GM21619 (cell line): ENCODE data around the gene SYNDIG1.

ENCODE experiments used
- ATAC-seq: cut with Tn5 transposase; IDR thresholded peaks from one replicate; pipeline ENCODE4 v1.9.1; 2021; ENCODE audit not compliant: unreplicated experiment

SYNDIG1 gene

DNA sequence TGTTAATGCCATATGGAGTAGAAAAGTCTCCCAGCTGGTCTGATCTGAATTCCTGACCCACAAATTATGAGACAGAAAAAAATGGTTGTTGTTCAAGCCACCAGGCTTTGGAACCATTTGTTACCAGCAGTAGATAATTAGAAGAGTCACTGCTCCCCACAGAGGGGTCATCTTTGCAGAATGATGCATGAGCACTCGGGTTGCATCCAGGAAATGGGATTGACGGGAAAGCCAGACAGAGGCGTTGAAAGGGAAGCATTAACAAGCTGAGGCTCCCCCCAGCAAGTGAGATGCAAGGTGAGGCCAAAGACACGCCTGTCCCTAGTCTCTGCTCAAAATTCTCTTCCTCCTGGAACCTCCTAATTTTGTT, 182.5 kb downstream of the SYNDIG1 start:
- no peak for ATAC-seq

- no peak for ATAC-seq
Measured at GRCh38 chr20:24653306-24653705, 183.9 kb downstream of the SYNDIG1 start.

DNA sequence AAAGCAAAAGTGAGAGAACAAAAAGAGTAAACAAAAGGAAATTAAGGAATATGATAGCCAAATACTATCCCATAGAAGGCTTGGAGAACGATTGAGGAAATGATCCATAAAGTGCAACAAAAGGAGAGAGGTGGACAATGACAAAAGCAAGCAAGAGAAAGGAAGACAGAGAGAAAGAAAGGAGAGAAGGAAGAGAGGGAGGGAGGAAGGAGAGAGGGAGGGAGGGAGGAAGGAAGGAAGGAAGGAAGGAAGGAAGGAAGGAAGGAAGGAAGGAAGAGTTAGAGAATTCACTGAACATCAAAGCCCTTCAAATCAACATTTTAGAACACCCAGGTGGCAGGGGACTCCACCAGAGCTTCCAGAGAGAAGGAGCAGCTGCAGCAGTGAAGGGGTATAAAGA, 185.0 kb downstream of the SYNDIG1 start:
- no peak for ATAC-seq

- ATAC-seq, result no peak
Measured at GRCh38 chr20:24656391-24656790, 187.0 kb downstream of the SYNDIG1 start.

DNA sequence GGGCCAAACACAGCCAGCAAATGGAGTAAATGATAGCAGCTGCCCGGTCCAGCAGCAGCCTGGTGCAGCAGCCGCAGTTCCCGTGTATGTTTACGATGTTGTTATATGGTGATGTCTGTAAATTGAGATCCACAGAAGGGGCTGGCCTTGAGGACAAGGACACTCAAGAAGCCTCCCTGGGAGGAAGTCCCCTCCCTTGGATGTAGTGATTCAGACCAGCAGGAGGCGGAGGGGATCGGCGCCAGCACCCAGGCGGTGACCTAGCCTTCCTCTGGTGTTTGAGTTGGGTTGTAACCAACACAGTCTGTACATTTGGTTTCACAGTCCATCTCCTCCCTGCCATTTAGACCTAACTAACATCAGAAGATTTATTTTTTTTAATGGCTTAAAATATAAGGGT, 187.8 kb downstream of the SYNDIG1 start:
- ATAC-seq, result no peak

DNA sequence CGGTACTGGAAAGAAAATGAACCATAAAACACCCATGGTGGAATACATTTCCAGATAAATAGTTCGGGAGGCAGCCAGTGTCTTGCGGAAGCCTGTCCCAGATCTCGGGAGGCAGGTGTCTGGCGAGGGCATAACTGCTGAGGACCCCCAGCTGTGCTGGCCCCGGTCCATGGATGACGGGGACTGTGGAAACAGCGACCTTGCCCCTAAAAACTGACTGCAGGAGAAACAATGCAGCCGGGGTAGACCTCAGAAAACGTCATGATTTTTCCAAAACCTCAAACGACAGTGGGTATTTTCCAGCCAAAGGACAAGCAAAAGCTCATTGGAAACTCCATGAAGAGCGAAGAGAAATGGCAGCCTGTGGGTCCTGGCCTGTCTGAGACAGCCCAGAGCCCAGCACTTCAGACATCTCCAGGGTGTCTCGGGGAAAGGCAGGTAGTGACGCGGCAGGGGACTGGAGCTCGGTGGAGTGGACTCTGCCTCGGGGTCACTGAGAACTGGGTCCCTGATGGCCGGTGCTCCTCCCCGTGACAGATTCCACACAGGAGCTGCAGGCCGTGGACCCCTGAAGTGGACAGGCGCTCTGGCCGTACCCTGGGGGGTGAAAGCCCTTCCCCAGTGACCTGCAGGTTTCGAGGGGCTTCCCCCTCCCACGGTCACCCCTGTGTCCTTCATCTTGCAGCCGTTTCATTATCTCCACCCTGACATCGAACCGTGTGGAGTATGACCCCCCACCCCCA, 188.6 kb downstream of the SYNDIG1 start:
- no peak for ATAC-seq

- no peak for ATAC-seq
Measured at GRCh38 chr20:24658920-24659660, 189.7 kb downstream of the SYNDIG1 start.

GRCh38 chr20:24659835-24660234, 190.4 kb downstream of the SYNDIG1 start:
- no peak for ATAC-seq

DNA sequence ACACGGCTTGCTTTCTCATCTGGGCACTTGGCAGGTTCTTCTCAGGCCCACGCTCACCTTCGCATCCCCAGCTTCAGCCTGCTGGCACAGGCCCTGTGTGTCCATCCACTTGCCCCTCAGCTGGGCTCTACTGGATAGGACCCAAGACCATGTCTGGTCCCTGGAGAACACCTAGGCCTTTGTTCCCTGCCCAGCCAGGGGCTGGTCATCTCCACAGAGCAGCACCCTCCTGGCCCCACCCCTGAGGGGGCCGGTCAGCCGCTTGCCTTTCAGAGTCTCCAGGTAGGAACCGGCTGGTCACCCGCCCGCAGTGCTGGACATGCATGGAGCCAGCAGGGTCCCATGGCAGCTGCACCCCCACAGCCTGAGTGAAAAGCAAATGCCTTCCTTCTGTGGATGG, 191.2 kb downstream of the SYNDIG1 start:
- ATAC-seq, result no peak

DNA sequence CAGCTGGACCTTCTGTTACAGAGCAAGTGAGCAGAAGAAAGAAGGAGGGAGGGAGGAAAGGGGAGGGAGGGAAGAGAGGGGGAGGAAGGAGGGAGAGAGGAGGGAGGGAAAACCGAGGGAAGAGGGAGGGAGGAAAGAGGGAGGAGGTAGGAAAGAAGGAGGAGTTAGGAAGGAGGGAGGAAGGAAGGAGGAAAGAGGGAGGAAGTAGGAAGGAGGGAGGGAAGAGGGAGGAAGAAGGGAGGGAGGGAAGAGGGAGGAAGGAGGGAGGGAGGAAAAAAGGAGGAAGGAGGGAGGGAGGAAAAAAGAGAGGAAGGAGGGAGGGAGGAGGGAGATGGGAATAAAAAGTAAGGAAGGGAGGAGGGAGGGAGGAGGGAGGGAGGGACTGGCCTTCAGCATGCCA, 191.8 kb downstream of the SYNDIG1 start:
- no peak for ATAC-seq

GRCh38 chr20:24662322-24662721, 192.9 kb downstream of the SYNDIG1 start:
- no peak for ATAC-seq

DNA sequence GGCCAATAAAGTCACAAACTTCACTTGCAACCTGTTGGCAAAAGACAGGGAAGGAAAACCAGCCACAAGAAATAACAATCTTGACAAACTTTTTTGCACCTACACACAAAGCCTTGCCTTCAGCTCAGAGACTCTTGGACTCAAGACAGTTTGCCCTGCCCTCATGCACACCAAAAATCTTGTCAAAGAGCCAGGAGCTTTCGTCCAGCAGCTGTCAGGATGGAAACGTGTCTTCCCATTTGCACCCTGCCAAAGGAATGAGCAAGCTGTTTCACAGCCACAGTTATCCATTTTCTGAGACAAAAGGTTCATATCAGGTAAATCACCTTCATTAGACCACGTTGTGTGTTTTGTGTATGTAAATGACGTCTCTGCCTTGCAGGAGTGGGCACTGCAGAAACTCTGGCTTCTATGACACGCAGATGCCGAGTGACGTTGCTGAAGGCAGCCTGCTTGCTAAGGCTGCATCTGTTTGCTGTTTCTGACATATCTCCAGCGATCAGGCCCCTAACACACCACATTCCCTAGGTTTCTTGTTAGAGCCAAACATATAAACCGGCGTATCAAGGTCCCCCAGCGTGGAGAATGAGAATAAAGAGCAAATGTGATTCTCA, 193.4 kb downstream of the SYNDIG1 start:
- ATAC-seq, result no peak

DNA sequence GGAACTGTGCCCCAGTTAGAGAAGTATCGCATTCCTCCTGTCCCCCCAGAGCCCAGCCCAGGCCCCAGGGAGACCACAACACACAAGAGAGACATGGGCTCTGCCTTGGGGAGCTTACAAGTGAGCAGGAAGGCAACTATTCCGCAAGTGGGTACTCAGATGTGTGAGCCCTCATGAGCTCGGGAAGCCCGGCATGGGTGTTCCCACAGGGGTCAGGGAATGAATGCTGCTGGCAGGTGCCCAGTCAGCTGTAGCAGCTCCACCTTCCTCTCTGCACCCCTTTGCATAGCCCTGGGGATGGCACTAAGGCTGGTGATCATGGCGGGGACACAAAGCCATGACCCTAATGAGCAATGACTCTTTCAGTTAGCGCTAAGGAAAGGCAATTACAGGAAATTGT, 194.1 kb downstream of the SYNDIG1 start:
- no peak for ATAC-seq

- no peak for ATAC-seq
Measured at GRCh38 chr20:24664266-24664986, 195.0 kb downstream of the SYNDIG1 start.

GRCh38 chr20:24665196-24665595, 195.8 kb downstream of the SYNDIG1 start:
- ATAC-seq, result no peak

DNA sequence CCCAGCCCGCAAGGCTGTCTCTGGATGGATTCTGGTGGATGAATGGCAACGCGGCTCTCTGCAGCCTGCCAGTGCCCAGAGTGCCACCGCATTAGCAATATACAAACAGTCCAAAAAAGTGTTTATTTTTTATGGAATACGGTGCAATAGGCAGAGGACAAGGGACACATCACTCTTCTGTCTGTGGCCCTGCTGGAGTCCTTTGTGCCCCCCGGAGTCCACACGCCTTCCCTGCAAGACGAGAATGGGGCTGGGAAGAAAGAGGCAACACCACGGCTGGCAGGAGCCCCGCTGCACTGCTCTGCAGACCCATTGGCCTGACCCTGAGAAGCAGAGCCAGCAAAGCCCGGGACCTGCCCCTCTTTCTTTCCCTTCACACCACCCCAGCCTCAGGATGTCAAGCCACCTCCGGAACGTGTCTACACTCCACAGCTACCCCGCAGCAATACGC, 196.3 kb downstream of the SYNDIG1 start:
- ATAC-seq, result no peak

DNA sequence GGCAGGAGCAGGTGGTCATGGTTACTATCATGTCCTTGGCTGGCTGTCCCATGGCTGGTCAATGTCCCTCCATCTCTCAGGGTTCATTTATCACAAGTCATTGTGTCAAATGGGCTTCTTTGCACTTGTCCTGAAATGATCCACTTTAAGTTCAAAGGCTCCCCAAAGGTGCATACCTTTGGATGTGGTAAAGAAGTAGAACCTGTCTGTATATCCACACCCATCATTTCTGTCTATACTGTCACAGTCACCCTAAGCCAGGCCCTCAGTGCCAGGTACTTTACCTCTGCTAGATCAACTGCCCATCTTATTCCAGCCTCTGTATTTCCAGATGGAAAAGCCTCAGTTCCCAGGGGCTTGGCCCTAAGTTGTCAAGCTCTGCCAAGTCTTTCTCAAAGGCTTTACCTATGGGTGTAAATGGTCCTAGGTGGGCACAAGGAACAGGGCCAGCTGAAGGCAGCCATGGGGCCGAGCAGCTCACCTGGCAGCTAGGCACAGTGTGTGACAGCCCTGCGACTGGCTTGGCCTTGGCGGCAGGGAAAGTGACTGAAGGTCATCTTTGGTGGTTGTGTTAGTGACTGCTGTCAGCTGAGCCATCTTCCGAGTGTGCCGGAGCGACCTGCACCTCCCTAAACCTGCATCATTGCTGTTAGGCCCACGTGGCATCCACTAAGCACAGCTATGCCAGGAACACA, 198.4 kb downstream of the SYNDIG1 start:
- ATAC-seq, result no peak

- no peak for ATAC-seq
Measured at GRCh38 chr20:24668384-24668702, 198.9 kb downstream of the SYNDIG1 start.

- no peak for ATAC-seq
Measured at GRCh38 chr20:24668791-24669190, 199.4 kb downstream of the SYNDIG1 start.

- no peak for ATAC-seq
Measured at GRCh38 chr20:24669701-24670100, 200.3 kb downstream of the SYNDIG1 start.

DNA sequence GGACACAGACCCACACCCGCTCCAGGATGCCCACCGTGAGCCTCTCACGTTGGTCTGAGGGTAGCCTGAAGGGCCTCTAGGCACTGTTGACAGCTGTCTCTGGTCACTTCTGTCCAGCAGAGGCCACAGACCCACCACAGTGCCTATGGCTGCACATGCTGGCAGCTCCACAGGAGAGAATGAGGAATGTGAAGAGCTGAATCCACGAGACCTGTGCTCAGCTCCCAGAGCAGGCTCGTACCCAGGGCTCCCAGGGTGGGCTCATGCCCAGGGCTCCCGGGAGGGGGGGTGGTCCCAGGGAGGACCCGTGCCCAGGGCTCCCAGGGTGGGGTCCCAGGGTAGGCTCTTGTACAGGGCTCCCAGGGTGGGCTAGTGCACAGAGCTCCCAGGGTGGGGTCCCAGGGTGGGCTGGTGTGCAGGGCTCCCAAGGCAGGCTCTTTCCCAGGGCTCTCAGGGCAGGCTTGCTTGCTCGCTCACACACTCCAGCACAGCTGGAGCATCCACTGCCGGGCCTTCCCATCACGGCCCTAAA, 201.0 kb downstream of the SYNDIG1 start:
- no peak for ATAC-seq
